Epithelial cell of esophagus (primary cell): ENCODE data around the gene UPK3A.

Experiments
- DNase-seq: peaks from one replicate; pipeline ENCODE4 v3.0.0; 2010; ENCODE audit warnings: low read depth
- H3K4me3 ChIP-seq: 2 replicates; pipeline ENCODE4 v1.5.1; 2011; ENCODE audit warnings: mild to moderate bottlenecking, low read length, control low read depth
- CTCF ChIP-seq: IDR thresholded peaks from 2 replicates; pipeline ENCODE4 v1.5.1; 2011; ENCODE audit warnings: low read depth, mild to moderate bottlenecking, low read length, control low read depth, inconsistent platforms; ENCODE audit not compliant: insufficient read depth; ENCODE audit errors: missing control alignments

The UPK3A gene

DNA sequence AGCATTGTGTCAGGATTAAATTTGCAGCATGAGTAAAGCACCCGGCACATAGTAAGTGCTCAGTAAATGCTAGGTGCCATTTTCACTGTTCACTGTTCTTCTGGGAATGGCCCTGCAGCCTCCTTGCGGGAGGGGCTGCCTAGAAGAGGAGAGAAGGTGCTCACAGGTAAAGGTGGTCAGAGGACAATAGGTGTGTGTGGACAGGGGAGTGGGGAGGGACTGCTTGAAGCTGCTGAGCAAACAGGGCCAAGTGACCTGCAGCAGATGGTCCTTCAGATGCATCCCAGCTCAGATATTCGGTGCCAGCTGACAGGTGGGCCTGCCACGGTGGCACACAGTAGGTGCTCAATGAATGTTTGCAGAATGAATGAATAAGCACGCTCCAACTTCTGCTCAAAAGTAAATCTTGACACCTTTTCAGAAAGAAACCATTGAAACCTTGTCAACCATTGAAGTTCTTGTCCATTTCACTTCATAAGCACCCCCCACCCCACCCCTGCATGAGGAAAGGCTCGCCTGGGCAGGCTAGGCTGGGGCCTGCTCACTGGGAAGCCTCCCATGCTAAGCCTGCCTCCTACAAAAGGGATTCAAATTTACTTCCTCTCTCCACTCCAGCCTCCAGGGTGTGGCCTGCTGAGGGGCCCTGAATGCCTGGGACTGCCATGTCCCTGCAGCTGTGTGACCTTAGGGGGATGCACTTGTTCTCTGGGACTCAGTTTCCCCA is 45.6 kb upstream of the UPK3A start:
- H3K4me3 ChIP-seq, result peak overlapping the region; percentile 79
- DNase-seq, result no peak
- TF ChIP-seq CTCF, result no peak

DNA sequence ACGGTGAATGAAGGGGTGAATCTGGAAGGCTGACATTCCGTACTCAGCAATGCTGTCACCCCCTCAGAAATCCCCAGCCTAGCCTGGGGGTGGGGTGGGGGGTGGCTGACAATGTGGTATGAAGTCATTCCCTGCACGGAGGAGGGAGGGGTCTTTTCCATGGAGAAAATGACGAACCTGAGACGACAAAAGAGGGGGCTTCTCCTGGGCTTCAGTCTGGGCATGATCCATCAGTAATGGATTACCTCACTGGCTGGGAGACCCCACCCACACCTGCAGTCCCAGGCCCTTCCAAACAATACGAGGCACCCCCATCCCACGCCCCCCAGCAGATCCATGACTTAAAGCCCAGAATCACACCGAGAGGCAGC is 45.1 kb upstream of the UPK3A start:
- no peak for TF ChIP-seq CTCF
- DNase-seq, result peak; percentile 37
- H3K4me3 ChIP-seq, result peak overlapping the region; percentile 79

GRCh38 chr22:45240104-45240809 is 44.5 kb upstream of the UPK3A start:
- peak; percentile 25 for DNase-seq
- TF ChIP-seq CTCF, result no peak
- H3K4me3 ChIP-seq, result peak overlapping the region; percentile 79

DNA sequence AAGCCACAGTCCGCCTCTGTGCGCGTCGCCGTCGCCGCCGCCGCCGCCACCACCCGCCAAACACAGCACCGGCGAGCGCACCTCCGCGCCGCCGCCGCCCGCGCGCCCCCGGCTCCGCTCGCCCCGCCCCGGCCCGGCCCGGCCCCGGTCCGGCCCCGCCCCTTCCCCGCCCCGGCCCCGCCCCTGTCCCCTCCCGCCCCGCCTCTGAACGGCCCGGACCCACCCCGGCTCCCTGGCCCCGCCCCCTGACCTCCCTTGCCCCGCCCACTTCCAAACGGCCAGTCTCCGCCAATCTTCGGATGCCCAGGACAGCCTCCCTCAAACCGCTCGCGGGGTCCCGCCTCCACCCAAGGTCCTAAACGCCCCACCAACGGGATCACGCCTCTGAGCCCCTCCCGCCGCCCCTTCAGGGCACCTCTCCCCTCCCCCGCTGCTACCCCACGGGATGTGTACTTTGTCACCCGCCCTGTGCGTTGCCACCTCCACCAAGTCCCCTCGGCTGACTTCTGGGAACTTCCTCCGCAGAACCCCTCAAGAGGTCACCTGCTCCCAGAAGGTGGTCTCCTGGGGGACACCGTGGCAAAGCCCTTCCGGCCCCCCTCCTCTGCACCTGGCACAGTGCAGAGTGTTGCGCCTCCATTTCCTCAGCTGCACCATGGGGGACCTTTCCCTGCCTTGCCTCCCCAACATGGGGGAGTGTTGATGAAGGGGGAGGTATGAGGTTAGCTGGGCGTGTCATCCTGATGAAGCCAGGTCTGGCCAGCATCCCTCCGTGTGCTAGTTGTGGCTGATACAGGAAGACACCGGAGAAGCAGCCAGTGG is 43.7 kb upstream of the UPK3A start, which contains the start of gene KIAA0930:
Gene KIAA0930, minus strand, starts transcription at position 85 of the 822 bp plus-strand sequence. CDS start 191 bp downstream, outside the sequence.
- H3K4me3 ChIP-seq, result peak within 1 kb of the TSS; percentile 79

GRCh38 chr22:45242778-45243191 is 42.0 kb upstream of the UPK3A start:
- no peak overlapping the region for H3K4me3 ChIP-seq
- peak; percentile 31 for TF ChIP-seq CTCF
- peak; percentile 80 for DNase-seq

More for the DNA sequence above, 43.7 kb upstream of the UPK3A start, which contains the start of gene KIAA0930:
- DNase-seq, result peak; percentile 68
- TF ChIP-seq CTCF, result no peak

DNA sequence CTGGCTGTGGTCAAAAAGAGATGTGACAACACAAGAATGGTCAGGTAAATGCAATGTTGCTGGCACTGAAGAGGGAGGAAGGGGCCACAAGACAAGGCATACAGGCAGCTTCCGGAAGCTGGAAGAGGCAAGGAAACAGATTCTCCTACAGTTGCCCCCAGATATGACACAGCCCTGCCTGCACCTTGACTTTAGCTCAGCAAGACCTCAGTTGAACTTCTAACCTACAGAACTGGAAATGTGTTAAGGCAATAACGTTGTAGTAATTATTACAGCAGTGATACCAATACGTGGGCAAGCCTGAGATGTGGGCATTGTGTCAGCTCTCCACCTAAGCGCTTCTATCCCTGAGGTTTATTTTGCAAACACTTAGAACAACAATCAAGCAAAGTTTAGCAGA is 39.8 kb upstream of the UPK3A start:
- DNase-seq, result no peak
- TF ChIP-seq CTCF, result no peak
- H3K4me3 ChIP-seq, result no peak overlapping the region
